ENCODE measurements around the gene SBSN. TPM values are rescaled to one million over a fixed set of nuclear protein-coding genes. Genes with fewer than 3 reads are reported as not detected.

The SBSN gene
- total and polyA plus RNA-seq, 9 of the 15 experiments (the other 6 are each of a cell fraction or from before 2014, with no cell fraction given): 0.05 TPM; not detected in 8

DNA sequence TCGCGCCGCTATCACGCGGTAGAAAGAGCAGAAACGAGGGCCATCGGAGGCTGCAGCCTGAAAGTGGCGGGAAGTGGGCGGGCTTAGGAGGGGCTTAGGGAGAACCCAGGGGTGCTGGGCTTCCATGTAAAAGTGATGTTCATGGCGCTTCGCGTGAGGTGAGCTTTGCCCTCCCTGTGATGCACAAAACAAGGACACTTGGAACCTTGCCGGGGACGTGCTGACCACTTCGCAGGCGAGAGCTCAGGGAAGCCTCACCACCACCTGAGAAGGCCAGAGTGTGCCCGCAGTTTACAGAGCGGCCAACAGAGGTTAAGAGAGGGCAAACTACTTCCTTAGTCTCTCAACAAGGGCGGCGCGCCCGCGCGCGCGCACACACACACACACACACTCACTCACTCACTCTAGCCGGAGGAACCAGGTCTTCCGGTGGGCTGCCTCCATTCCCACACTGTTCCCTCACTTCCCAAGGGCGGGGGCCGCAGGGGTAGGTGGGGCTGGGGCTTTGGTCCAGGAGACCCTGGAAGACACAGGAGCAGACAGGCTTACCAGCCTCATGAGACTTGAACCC is 5.8 kb upstream of the SBSN start:
- ATAC-seq (peak; percentile 45), FAIRE-seq (no peak), DNase-seq (ENCODE audit: extremely low read depth in 1 of 4, low spot score in 3 of 4) (peak in 1 of 4 experiments; percentile 29)
- no peak overlapping the region for H3K4me3 ChIP-seq
- H3K9me1 ChIP-seq (ENCODE audit: control insufficient read depth, insufficient read depth, low read length): no peaks in the 10 kb centered on the region
- no peak overlapping the region for H2AFZ ChIP-seq (ENCODE audit: low read depth, low read length)
- H3K27ac ChIP-seq (ENCODE audit: extremely low read depth, low read depth, low read length): no peak overlapping the region
- no peaks in the 10 kb centered on the region for H3K36me3 ChIP-seq (ENCODE audit: control insufficient read depth, insufficient read depth, low read length)
- CTCF ChIA-PET (ENCODE audit: low intra/inter-chr PET ratio): no interaction called here
- H3K4me1 ChIP-seq (replicated peaks in 1 of 2; ENCODE audit: control insufficient read depth in 2 of 2, insufficient read depth in 2 of 2, low read length in 2 of 2): peaks cover 3 to 13% of the 10 kb centered on the region in 2 experiments; a peak in 3 of 5 replicates
- H3K27me3 ChIP-seq (ENCODE audit: control insufficient read depth in 2 of 2, insufficient read depth in 2 of 2, low read length in 2 of 2): peaks cover 31 to 67% of the 10 kb centered on the region in 2 experiments
- POLR2A ChIA-PET: no interaction called here
- H3K4me2 ChIP-seq (ENCODE audit: insufficient read depth, low read length): no peak overlapping the region
- in situ Hi-C loops (cut with MboI) (no loop called here), intact Hi-C loops (cut with micrococcal nuclease) (no loop called here)
- H3K9me3 ChIP-seq (replicated peaks; ENCODE audit: control insufficient read depth, insufficient read depth, low read depth, low read length): no peaks in the 10 kb centered on the region
- 5% methylated on average over 29 of the region's 30 CpGs for WGBS (ENCODE audit: insufficient coverage, low coverage, missing lambda C conversion rate)
- BruUV-seq (replicated peaks): no TSS peak
- H4K20me1 ChIP-seq (replicated peaks; ENCODE audit: control insufficient read depth, insufficient read depth, low read length): peaks cover under 1% of the 10 kb centered on the region
- TF ChIP-seq ZNF780A (CRISPR knock-in tag; IDR thresholded peaks at IDR 0.05): no peak
- peak; percentile 53 to 64 for TF ChIP-seq NRF1 (conservative IDR thresholded peaks at IDR 0.05 in 1 of 2, IDR thresholded peaks at IDR 0.05 in 1 of 2)
- TF ChIP-seq ZFP30 (CRISPR knock-in tag; IDR thresholded peaks at IDR 0.05; ENCODE audit: borderline replicate concordance): no peak
- H3K9ac ChIP-seq (ENCODE audit: insufficient read depth in 1 of 2, low read depth in 2 of 2, low read length in 2 of 2): no peak overlapping the region; a peak in 1 of 4 replicates
- no peaks in the 10 kb centered on the region for H3K79me2 ChIP-seq (ENCODE audit: control insufficient read depth, insufficient read depth, low read length)

DNA sequence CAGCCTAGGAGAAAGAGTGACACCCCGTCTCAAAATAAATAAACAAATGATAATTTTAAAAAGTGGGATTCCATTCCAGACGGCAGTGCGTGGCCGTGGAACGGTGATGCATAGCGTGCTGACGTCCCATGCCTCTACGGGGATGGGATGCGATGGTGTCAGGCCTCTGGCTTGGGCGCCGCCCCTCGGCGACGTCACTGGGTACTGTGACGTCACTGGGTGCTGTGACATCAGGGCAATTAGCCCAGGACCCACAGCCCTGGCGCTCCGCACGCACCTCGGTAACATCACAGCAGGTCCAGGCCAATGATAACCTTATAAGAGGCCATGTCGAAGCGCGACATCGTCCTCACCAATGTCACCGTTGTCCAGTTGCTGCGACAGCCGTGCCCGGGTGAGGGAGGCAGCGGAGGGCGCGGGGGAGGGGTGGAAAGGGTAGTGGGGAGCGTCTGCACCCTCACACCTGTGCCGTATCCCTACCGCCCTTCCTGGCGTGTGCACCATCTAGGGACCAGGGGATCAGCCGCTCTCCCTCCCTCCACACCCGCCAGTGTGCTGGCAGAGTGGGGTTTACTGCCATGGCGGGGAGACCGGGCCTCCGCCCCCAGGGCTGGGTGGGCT is 5.2 kb upstream of the SBSN start, which contains the start of gene GAPDHS:
TSS of gene GAPDHS (plus strand) at position 256 of the 621 bp plus-strand sequence. CDS start at position 328, 72 bp downstream.
- POLR2A ChIA-PET: interaction anchor here (0.7 kb wide), 1 partner anchor 323 kb away, joined by 3 read pairs; no protein-coding TSS in a partner anchor
- Histone ChIP-seq H3K27me3 (ENCODE audit: control insufficient read depth in 2 of 2, insufficient read depth in 2 of 2, low read length in 2 of 2) (peaks cover 37 to 73% of the 10 kb centered on the region in 2 experiments), H3K9ac (ENCODE audit: insufficient read depth in 1 of 2, low read depth in 2 of 2, low read length in 2 of 2) (peak within 1 kb of the TSS in 1 of 2 experiments; percentile 14; a peak in 1 of 4 replicates), H3K9me1 (ENCODE audit: control insufficient read depth, insufficient read depth, low read length) (no peaks in the 10 kb centered on the region), H3K36me3 (ENCODE audit: control insufficient read depth, insufficient read depth, low read length) (no peaks in the 10 kb centered on the region), H3K4me3 (no peak within 1 kb of the TSS), H2AFZ (ENCODE audit: low read depth, low read length) (no peak within 1 kb of the TSS), H3K27ac (ENCODE audit: extremely low read depth, low read depth, low read length) (no peak within 1 kb of the TSS), H3K4me2 (ENCODE audit: insufficient read depth, low read length) (no peak within 1 kb of the TSS), H3K4me1 (replicated peaks in 1 of 2; ENCODE audit: control insufficient read depth in 2 of 2, insufficient read depth in 2 of 2, low read length in 2 of 2) (peaks cover 3 to 13% of the 10 kb centered on the region in 2 experiments; a peak in 3 of 5 replicates), H3K9me3 (replicated peaks; ENCODE audit: control insufficient read depth, insufficient read depth, low read depth, low read length) (no peaks in the 10 kb centered on the region), H3K79me2 (ENCODE audit: control insufficient read depth, insufficient read depth, low read length) (no peaks in the 10 kb centered on the region), H4K20me1 (replicated peaks; ENCODE audit: control insufficient read depth, insufficient read depth, low read length) (peaks cover 6% of the 10 kb centered on the region)
- DNase-seq (ENCODE audit: extremely low read depth in 1 of 4, low spot score in 3 of 4): peak; percentile 41 to 62 (median 56)
- peak; percentile 11 for FAIRE-seq
- ATAC-seq: peak; percentile 59
- WGBS (ENCODE audit: insufficient coverage, low coverage, missing lambda C conversion rate): 27% methylated on average over 36 of the region's 39 CpGs
- CTCF ChIA-PET (ENCODE audit: low intra/inter-chr PET ratio): no interaction called here
- in situ Hi-C loops (cut with MboI): no loop called here
- intact Hi-C loops (cut with micrococcal nuclease): no loop called here
- no TSS peak for BruUV-seq (replicated peaks)
- TF ChIP-seq, protein P1, sequence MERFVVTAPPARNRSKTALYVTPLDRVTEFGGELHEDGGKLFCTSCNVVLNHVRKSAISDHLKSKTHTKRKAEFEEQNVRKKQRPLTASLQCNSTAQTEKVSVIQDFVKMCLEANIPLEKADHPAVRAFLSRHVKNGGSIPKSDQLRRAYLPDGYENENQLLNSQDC (CRISPR knock-in tag; IDR thresholded peaks at IDR 0.05): no peak
- TF ChIP-seq, protein P2, sequence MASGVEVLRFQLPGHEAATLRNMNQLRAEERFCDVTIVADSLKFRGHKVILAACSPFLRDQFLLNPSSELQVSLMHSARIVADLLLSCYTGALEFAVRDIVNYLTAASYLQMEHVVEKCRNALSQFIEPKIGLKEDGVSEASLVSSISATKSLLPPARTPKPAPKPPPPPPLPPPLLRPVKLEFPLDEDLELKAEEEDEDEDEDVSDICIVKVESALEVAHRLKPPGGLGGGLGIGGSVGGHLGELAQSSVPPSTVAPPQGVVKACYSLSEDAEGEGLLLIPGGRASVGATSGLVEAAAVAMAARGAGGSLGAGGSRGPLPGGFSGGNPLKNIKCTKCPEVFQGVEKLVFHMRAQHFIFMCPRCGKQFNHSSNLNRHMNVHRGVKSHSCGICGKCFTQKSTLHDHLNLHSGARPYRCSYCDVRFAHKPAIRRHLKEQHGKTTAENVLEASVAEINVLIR (CRISPR knock-in tag; IDR thresholded peaks at IDR 0.05): peak; percentile 42; the same call in 1 of the 2 replicates
- TF ChIP-seq TRIM24 (IDR thresholded peaks at IDR 0.05) (no peak), PHF21A (IDR thresholded peaks at IDR 0.05; ENCODE audit: borderline replicate concordance, low read depth) (no peak), ATF1 (CRISPR knock-in tag; IDR thresholded peaks at IDR 0.05) (peak; percentile 62), ATF1 (tag; IDR thresholded peaks at IDR 0.05) (peak; percentile 97), CREM (IDR thresholded peaks at IDR 0.05; ENCODE audit: low read depth) (peak; percentile 95), HOXB6 (CRISPR knock-in tag; IDR thresholded peaks at IDR 0.05; ENCODE audit: borderline replicate concordance) (no peak), ATF7 (IDR thresholded peaks at IDR 0.05) (0 out of 2 replicates have a peak, but pooled peaks have one; percentile 30), RCOR1 (IDR thresholded peaks at IDR 0.05; ENCODE audit: borderline replicate concordance in 1 of 2, low read depth in 2 of 2, low read length in 2 of 2) (no peak), NFE2 (IDR thresholded peaks at IDR 0.05; ENCODE audit: low read depth) (no peak), NCOA4 (IDR thresholded peaks at IDR 0.05; ENCODE audit: partially characterized antibody) (no peak), RAD21 (CRISPR knock-in tag; conservative IDR thresholded peaks at IDR 0.05 in 1 of 2, IDR thresholded peaks at IDR 0.05 in 1 of 2) (no peak)

All from K562 (cell line).